K562 (cell line): ENCODE results near the gene LSM12. TPM values are rescaled to one million over a fixed set of nuclear protein-coding genes. Genes with fewer than 3 reads are reported as not detected.

Source experiments
- ATAC-seq: fragments of 200-7000 bp; cut with Tn5 transposase; 3 replicates; pipeline ENCODE4 v1.9.1; 2020; ENCODE audit warnings: moderate library complexity
- BruUV-seq: library from RNA; stranded (reverse); fragments of 400-500 nt; replicated peaks from 2 replicates; lab custom pipeline; 2021; lab: Mats Ljungman, UMichigan
- CTCF ChIA-PET: fragments of 300-600 bp; formaldehyde crosslinking; extraction: SDS; loops from one replicate; lab custom pipeline; 2021; ENCODE audit warnings: low intra/inter-chr PET ratio; lab: Yijun Ruan, JAX
- POLR2A ChIA-PET: fragments of 300-600, 350-650 bp; sonication (Branson Sonifier 250); formaldehyde crosslinking; extraction: SDS; loops from one replicate; lab custom pipeline; 2021; ENCODE audit warnings: antibody characterized with exemption, inconsistent platforms; lab: Yijun Ruan, JAX
- DNase-seq, 4 experiments: peaks; one replicate each; pipeline versions ENCODE4 v3.0.0 to v3.0.0-alpha.2; 2011 to 2018; ENCODE audit warnings: low spot score in 3 of 4, mixed read lengths in 3 of 4; ENCODE audit errors: extremely low read depth in 1 of 4
- FAIRE-seq: peaks from 2 replicates; lab custom pipeline; 2011; peaks lifted over from hg19 to GRCh38; lab: Jason Lieb, UNC
- H2AFZ ChIP-seq: 2 replicates; pipeline ENCODE4 v1.6.0; 2011; ENCODE audit warnings: low read depth, low read length, control low read depth, inconsistent platforms
- H3K27ac ChIP-seq: fragments of 200-600 bp; 3 replicates; pipeline ENCODE4 v1.8.0; 2011; ENCODE audit warnings: low read depth, mild to moderate bottlenecking, control low read depth, inconsistent platforms, low read length, moderate library complexity, mixed read lengths; ENCODE audit errors: extremely low read depth
- H3K27me3 ChIP-seq, 2 experiments: fragments of 300-600 bp in 1 of 2; 2 replicates in 1 of 2; 3 replicates in 1 of 2; pipeline versions ENCODE4 v1.6.0 to v1.8.0; 2011; ENCODE audit warnings: inconsistent platforms in 2 of 2, low read length in 2 of 2, mild to moderate bottlenecking in 1 of 2, mixed read lengths in 1 of 2, moderate library complexity in 1 of 2; ENCODE audit not compliant: control insufficient read depth in 2 of 2, insufficient read depth in 2 of 2
- H3K36me3 ChIP-seq: fragments of 300-600 bp; 3 replicates; pipeline ENCODE4 v1.8.0; 2011; ENCODE audit warnings: mild to moderate bottlenecking, low read length, inconsistent platforms; ENCODE audit not compliant: control insufficient read depth, insufficient read depth
- H3K4me1 ChIP-seq, 2 experiments: fragments of 200-600 bp in 1 of 2; replicated peaks in 1 of 2; 2 replicates in 1 of 2; 3 replicates in 1 of 2; pipeline versions ENCODE4 v1.5.1 to v1.8.0; 2011; ENCODE audit warnings: inconsistent platforms in 2 of 2, low read length in 2 of 2, mild to moderate bottlenecking in 1 of 2, mixed read lengths in 1 of 2, moderate library complexity in 1 of 2; ENCODE audit not compliant: control insufficient read depth in 2 of 2, insufficient read depth in 2 of 2
- H3K4me2 ChIP-seq: 2 replicates; pipeline ENCODE4 v1.6.1; 2011; ENCODE audit warnings: low read length, control low read depth, inconsistent platforms, mixed read lengths; ENCODE audit not compliant: insufficient read depth
- H3K4me3 ChIP-seq: fragments of 200-600 bp; sonication (generic), shearing (Covaris generic); 2 replicates; pipeline ENCODE4 v1.5.1; 2016; ENCODE audit warnings: control low read depth, inconsistent platforms
- H3K79me2 ChIP-seq: fragments of 200-600 bp; 3 replicates; pipeline ENCODE4 v1.8.0; 2011; ENCODE audit warnings: low read length, inconsistent platforms; ENCODE audit not compliant: control insufficient read depth, insufficient read depth
- H3K9ac ChIP-seq, 2 experiments: 2 replicates each; pipeline versions ENCODE4 v1.6.0 to v1.6.1; 2011; ENCODE audit warnings: low read depth in 2 of 2, low read length in 2 of 2, control low read depth in 1 of 2, inconsistent platforms in 1 of 2, mild to moderate bottlenecking in 1 of 2, mixed read lengths in 1 of 2; ENCODE audit not compliant: insufficient read depth in 1 of 2
- H3K9me1 ChIP-seq: one replicate; pipeline ENCODE4 v1.6.0; 2011; ENCODE audit warnings: inconsistent platforms, mild to moderate bottlenecking, low read length, moderate library complexity; ENCODE audit not compliant: control insufficient read depth, insufficient read depth
- H3K9me3 ChIP-seq: replicated peaks from 2 replicates; pipeline ENCODE4 v1.5.1; 2011; ENCODE audit warnings: low read depth, low read length, inconsistent platforms; ENCODE audit not compliant: control insufficient read depth, insufficient read depth
- H4K20me1 ChIP-seq: replicated peaks from 2 replicates; pipeline ENCODE4 v1.6.1; 2011; ENCODE audit warnings: low read length, inconsistent platforms, mixed read lengths; ENCODE audit not compliant: control insufficient read depth, insufficient read depth
- FOXM1 ChIP-seq, 2 experiments: fragments of 450-650 bp in 1 of 2; sonication (generic) in 1 of 2; formaldehyde crosslinking in 1 of 2; IDR thresholded peaks; 2 replicates each; pipeline versions ENCODE4 v1.6.1 to v1.9.0; 2017 to 2022; ENCODE audit warnings: low read depth in 2 of 2, mild to moderate bottlenecking in 2 of 2, missing genetic modification reagents in 1 of 2, moderate library complexity in 1 of 2
- HNRNPLL ChIP-seq: fragments of 200-400 bp; formaldehyde crosslinking; IDR thresholded peaks from 2 replicates; pipeline ENCODE4 v1.6.1; 2017; ENCODE audit warnings: low read length, low read depth, mild to moderate bottlenecking; ENCODE audit not compliant: poor library complexity, severe bottlenecking
- RUNX1 ChIP-seq: sonication (generic); IDR thresholded peaks from 2 replicates; pipeline ENCODE4 v1.6.1; 2016; ENCODE audit warnings: antibody characterized with exemption, low read depth
- SPI1 ChIP-seq: IDR thresholded peaks from 2 replicates; pipeline ENCODE4 v1.6.1; 2011; ENCODE audit warnings: low read depth, low read length, control low read depth, borderline replicate concordance
- ZBED1 ChIP-seq: IDR thresholded peaks from 2 replicates; pipeline ENCODE4 v1.6.1; 2014
- ZFP30 ChIP-seq: fragments of 250-450 bp; sonication (Bioruptor Pico); IDR thresholded peaks from 2 replicates; pipeline ENCODE4 v1.8.0; 2022; ENCODE audit warnings: moderate library complexity, mild to moderate bottlenecking, inconsistent platforms, borderline replicate concordance
- ZNF551 ChIP-seq: fragments of 250-450 bp; sonication (Bioruptor Pico); IDR thresholded peaks from 2 replicates; pipeline ENCODE4 v1.5.0; 2021; ENCODE audit warnings: mild to moderate bottlenecking, moderate library complexity
- ZNF75A ChIP-seq: fragments of 450-650 bp; formaldehyde crosslinking; IDR thresholded peaks from 2 replicates; pipeline ENCODE4 v1.4.0; 2020; ENCODE audit warnings: mild to moderate bottlenecking
- WGBS: fragments of 100-300 bp; shearing (Covaris generic); methylation state at CpG from one replicate; pipeline ENCODE4 v1.1.6; 2016; ENCODE audit warnings: low coverage, mixed read lengths; ENCODE audit not compliant: insufficient coverage; ENCODE audit errors: missing lambda C conversion rate; 5-methylcytosine and 5-hydroxymethylcytosine counted together
- in situ Hi-C: fragments of 300-500 bp; cut with MboI; formaldehyde crosslinking; loops from 4 replicates; pipeline ENCODE4 v1.15.0; 2018; ENCODE audit warnings: inconsistent platforms, mixed read lengths
- intact Hi-C: fragments of 100-400 bp; cut with micrococcal nuclease; formaldehyde crosslinking; loops from 2 replicates; pipeline ENCODE4 v1.14.2; 2022
- polyA plus RNA-seq, 8 experiments: library from polyadenylated mRNA; depleted of rRNA in 4 of 8; stranded (reverse) in 5 of 8; unstranded in 3 of 8; fragments of >200 nt; fragmentation: Nextera tagmentation in 2 of 8; fragmentation: Illumina TruSeq in 1 of 8; extraction: Ambion mirVana in 2 of 8; extraction: Trizol in 1 of 8; gene quantifications; 2 replicates each; pipeline versions ENCODE4 v1.2.1 to v1.2.3, GENCODE V29; 2011 to 2014; ENCODE audit warnings: inconsistent platforms in 1 of 8, missing spikeins in 1 of 8
- total RNA-seq, 7 experiments: library from RNA; depleted of rRNA in 6 of 7; stranded (reverse); fragments of >200 nt in 6 of 7; fragmentation: Illumina TruSeq in 2 of 7; extraction: Trizol in 2 of 7; gene quantifications; 2 replicates each; pipeline versions ENCODE4 v1.2.1 to v1.2.3, GENCODE V29; 2011 to 2021; ENCODE audit warnings: low replicate concordance in 1 of 7
- TF ChIP-seq, protein P1 (sequence below): fragments of 450-650 bp; IDR thresholded peaks from 2 replicates; pipeline ENCODE4 v1.6.1; 2016
- TF ChIP-seq, protein P2 (sequence below): fragments of 450-650 bp; formaldehyde crosslinking; IDR thresholded peaks from 2 replicates; pipeline ENCODE4 v1.4.0; 2020; ENCODE audit warnings: mild to moderate bottlenecking
- TF ChIP-seq, protein P3 (sequence below): fragments of 150-350 bp; IDR thresholded peaks from 2 replicates; pipeline ENCODE4 v1.6.1; 2014; ENCODE audit warnings: low read depth, mild to moderate bottlenecking, low read length, borderline replicate concordance
- TF ChIP-seq, protein P4 (sequence below): sonication (generic); formaldehyde crosslinking; IDR thresholded peaks from 2 replicates; pipeline ENCODE4 v1.8.1; 2023; ENCODE audit warnings: mild to moderate bottlenecking, missing genetic modification reagents
- TF ChIP-seq, protein P5 (sequence below), 2 experiments: fragments of 450-650 bp; IDR thresholded peaks; 2 replicates each; pipeline ENCODE4 v1.6.1; 2016

LSM12 gene
- total and polyA plus RNA-seq, 9 of the 15 experiments (the other 6 are each of a cell fraction or from before 2014, with no cell fraction given): 53.0 to 258 (median 89.3) TPM

DNA sequence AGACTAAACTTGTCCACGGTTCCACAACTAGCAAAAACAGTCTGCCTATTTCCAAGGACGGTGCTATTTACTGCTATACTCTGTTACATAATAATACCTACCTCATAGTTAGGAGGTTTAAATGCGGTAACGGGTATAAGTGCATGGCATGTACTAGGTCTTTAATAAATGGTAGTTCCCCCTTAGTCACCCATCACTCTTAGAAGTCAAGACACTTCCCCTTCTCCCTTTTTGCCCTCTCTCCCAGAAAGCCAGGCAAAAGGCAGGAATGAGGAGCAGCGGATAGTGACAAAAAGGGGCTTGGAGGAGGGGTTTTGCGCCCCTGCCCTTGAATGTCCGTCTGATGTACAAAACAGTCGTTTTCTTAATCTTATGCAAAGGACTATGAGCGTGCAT lies 1.1 kb upstream of the LSM12 start:
- peaks cover 10% of the 10 kb centered on the region; the same call in 1 of the 2 replicates for H4K20me1 ChIP-seq
- POLR2A ChIA-PET: interaction anchor here (0.6 to 2.3 kb wide), 4 partner anchors 10 to 134 kb away, joined by 3 to 11 read pairs (median 4); no protein-coding TSS in a partner anchor
- H3K4me1 ChIP-seq: peaks cover 28 to 41% of the 10 kb centered on the region in 2 experiments; a peak in 4 of 5 replicates
- no peaks in the 10 kb centered on the region for H3K9me1 ChIP-seq
- intact Hi-C loops (no loop called here), in situ Hi-C loops (no loop called here)
- no peaks in the 10 kb centered on the region for H3K9me3 ChIP-seq
- H2AFZ ChIP-seq: peak overlapping the region; percentile 82
- ATAC-seq (no peak), DNase-seq (peak in 1 of 4 experiments; percentile 23), FAIRE-seq (no peak)
- peak overlapping the region; percentile 95 for H3K27ac ChIP-seq
- H3K36me3 ChIP-seq: peaks cover 18% of the 10 kb centered on the region
- peaks cover 61% of the 10 kb centered on the region for H3K79me2 ChIP-seq
- H3K4me3 ChIP-seq: no peak overlapping the region
- no peaks in the 10 kb centered on the region for H3K27me3 ChIP-seq
- peak overlapping the region; percentile 99 for H3K4me2 ChIP-seq
- WGBS: 47% methylated on average over 9 of the region's 9 CpGs
- peak overlapping the region in 1 of 2 experiments; percentile 93; a peak in 2 of 4 replicates for H3K9ac ChIP-seq
- no TSS peak for BruUV-seq
- CTCF ChIA-PET: no interaction called here
- no peak for TF ChIP-seq HNRNPLL
- TF ChIP-seq, protein P1, sequence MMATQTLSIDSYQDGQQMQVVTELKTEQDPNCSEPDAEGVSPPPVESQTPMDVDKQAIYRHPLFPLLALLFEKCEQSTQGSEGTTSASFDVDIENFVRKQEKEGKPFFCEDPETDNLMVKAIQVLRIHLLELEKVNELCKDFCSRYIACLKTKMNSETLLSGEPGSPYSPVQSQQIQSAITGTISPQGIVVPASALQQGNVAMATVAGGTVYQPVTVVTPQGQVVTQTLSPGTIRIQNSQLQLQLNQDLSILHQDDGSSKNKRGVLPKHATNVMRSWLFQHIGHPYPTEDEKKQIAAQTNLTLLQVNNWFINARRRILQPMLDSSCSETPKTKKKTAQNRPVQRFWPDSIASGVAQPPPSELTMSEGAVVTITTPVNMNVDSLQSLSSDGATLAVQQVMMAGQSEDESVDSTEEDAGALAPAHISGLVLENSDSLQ: 0 out of 2 replicates have a peak, but pooled peaks have one; percentile 3
- no peak for TF ChIP-seq ZBED1
- no peak for TF ChIP-seq ZFP30 (CRISPR knock-in tag)
- TF ChIP-seq, protein P2, sequence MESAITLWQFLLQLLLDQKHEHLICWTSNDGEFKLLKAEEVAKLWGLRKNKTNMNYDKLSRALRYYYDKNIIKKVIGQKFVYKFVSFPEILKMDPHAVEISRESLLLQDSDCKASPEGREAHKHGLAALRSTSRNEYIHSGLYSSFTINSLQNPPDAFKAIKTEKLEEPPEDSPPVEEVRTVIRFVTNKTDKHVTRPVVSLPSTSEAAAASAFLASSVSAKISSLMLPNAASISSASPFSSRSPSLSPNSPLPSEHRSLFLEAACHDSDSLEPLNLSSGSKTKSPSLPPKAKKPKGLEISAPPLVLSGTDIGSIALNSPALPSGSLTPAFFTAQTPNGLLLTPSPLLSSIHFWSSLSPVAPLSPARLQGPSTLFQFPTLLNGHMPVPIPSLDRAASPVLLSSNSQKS: no peak
- TF ChIP-seq, protein P3, sequence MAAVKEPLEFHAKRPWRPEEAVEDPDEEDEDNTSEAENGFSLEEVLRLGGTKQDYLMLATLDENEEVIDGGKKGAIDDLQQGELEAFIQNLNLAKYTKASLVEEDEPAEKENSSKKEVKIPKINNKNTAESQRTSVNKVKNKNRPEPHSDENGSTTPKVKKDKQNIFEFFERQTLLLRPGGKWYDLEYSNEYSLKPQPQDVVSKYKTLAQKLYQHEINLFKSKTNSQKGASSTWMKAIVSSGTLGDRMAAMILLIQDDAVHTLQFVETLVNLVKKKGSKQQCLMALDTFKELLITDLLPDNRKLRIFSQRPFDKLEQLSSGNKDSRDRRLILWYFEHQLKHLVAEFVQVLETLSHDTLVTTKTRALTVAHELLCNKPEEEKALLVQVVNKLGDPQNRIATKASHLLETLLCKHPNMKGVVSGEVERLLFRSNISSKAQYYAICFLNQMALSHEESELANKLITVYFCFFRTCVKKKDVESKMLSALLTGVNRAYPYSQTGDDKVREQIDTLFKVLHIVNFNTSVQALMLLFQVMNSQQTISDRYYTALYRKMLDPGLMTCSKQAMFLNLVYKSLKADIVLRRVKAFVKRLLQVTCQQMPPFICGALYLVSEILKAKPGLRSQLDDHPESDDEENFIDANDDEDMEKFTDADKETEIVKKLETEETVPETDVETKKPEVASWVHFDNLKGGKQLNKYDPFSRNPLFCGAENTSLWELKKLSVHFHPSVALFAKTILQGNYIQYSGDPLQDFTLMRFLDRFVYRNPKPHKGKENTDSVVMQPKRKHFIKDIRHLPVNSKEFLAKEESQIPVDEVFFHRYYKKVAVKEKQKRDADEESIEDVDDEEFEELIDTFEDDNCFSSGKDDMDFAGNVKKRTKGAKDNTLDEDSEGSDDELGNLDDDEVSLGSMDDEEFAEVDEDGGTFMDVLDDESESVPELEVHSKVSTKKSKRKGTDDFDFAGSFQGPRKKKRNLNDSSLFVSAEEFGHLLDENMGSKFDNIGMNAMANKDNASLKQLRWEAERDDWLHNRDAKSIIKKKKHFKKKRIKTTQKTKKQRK: no peak
- no peak for TF ChIP-seq RUNX1
- TF ChIP-seq, protein P4, sequence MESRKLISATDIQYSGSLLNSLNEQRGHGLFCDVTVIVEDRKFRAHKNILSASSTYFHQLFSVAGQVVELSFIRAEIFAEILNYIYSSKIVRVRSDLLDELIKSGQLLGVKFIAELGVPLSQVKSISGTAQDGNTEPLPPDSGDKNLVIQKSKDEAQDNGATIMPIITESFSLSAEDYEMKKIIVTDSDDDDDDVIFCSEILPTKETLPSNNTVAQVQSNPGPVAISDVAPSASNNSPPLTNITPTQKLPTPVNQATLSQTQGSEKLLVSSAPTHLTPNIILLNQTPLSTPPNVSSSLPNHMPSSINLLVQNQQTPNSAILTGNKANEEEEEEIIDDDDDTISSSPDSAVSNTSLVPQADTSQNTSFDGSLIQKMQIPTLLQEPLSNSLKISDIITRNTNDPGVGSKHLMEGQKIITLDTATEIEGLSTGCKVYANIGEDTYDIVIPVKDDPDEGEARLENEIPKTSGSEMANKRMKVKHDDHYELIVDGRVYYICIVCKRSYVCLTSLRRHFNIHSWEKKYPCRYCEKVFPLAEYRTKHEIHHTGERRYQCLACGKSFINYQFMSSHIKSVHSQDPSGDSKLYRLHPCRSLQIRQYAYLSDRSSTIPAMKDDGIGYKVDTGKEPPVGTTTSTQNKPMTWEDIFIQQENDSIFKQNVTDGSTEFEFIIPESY: 0 out of 2 replicates have a peak, but pooled peaks have one; percentile 6
- peak; percentile 59; the same call in 1 of the 2 replicates for TF ChIP-seq SPI1
- TF ChIP-seq FOXM1 (IDR thresholded peaks at IDR 0.05; ENCODE audit: low read depth): no peak
- no peak for TF ChIP-seq FOXM1 (CRISPR knock-in tag; IDR thresholded peaks at IDR 0.05; ENCODE audit: low read depth)
- TF ChIP-seq, protein P5, sequence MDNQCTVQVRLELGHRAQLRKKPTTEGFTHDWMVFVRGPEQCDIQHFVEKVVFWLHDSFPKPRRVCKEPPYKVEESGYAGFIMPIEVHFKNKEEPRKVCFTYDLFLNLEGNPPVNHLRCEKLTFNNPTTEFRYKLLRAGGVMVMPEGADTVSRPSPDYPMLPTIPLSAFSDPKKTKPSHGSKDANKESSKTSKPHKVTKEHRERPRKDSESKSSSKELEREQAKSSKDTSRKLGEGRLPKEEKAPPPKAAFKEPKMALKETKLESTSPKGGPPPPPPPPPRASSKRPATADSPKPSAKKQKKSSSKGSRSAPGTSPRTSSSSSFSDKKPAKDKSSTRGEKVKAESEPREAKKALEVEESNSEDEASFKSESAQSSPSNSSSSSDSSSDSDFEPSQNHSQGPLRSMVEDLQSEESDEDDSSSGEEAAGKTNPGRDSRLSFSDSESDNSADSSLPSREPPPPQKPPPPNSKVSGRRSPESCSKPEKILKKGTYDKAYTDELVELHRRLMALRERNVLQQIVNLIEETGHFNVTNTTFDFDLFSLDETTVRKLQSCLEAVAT (IDR thresholded peaks at IDR 0.05): no peak
- TF ChIP-seq ZNF75A (CRISPR knock-in tag): no peak
- TF ChIP-seq ZNF551: no peak
